Subcutaneous adipose tissue (tissue), 4 donors: ENCODE data around the gene COX4I2. TPM values are rescaled to one million over a fixed set of nuclear protein-coding genes. Genes with fewer than 3 reads are reported as not detected.

Experiments used
- CTCF ChIP-seq: fragments of 450-650 bp; IDR thresholded peaks from one replicate; pipeline ENCODE4 v1.5.1; 2016; ENCODE audit warnings: low read depth, mild to moderate bottlenecking, control low read depth, antibody characterized with exemption, moderate library complexity
- small RNA-seq: library from RNA; depleted of rRNA; stranded (forward); fragments of <200 nt; gene quantifications from one replicate; pipeline ENCODE3, GENCODE V24; 2016
- total RNA-seq, 4 donors: library from RNA; depleted of rRNA; stranded (reverse); fragments of >200 nt; gene quantifications; one replicate each; pipeline ENCODE4 v1.1.0, GENCODE V29; 2016

Gene COX4I2
- total RNA-seq, 4 donors from 2014 or later: 2.6 to 8.9 (median 5.5) TPM; not detected in 1

- no peak for TF ChIP-seq CTCF
Measured at GRCh38 chr20:31693402-31693801, 55.7 kb downstream of the COX4I2 start.

- no peak for TF ChIP-seq CTCF
Measured at GRCh38 chr20:31693987-31694661, 56.4 kb downstream of the COX4I2 start.

Small RNA genes within 50 kb of the gene (small RNA-seq; reads per million reads assigned to genes)
- gene MIR3193: not detected

Other genes starting within 250 kb of the COX4I2 start
- not detected for gene DEFB119, start 247.3 kb upstream of the COX4I2 start, total RNA-seq
- gene DEFB121, start 231.7 kb upstream of the COX4I2 start, total RNA-seq: not detected
- not detected for gene DEFB123, start 197.3 kb upstream of the COX4I2 start, total RNA-seq
- not detected for gene DEFB124, start 162.8 kb upstream of the COX4I2 start, total RNA-seq
- gene REM1, start 162.6 kb upstream of the COX4I2 start, total RNA-seq: 1 to 10 TPM; 1.4 to 5.3 (median 2.7) TPM
- 10 to 100 TPM; 48.2 to 99.6 (median 58.1) TPM for gene HM13, start 123.5 kb upstream of the COX4I2 start, total RNA-seq
- 100 to 1,000 TPM; 162 to 666 (median 229) TPM for gene ID1, start 32.6 kb upstream of the COX4I2 start, total RNA-seq
- 100 to 1,000 TPM in 2 of 4 donors, 10 to 100 TPM in 2; 89.0 to 112 (median 94.9) TPM for gene BCL2L1, start 85.0 kb downstream of the COX4I2 start, total RNA-seq
- 1 to 10 TPM in 3 of 4 donors, under 1 TPM in 1; 0.49 to 4.9 (median 2.9) TPM for gene TPX2, start 101.4 kb downstream of the COX4I2 start, total RNA-seq
- not detected for gene MYLK2, start 181.4 kb downstream of the COX4I2 start, total RNA-seq
- gene FOXS1, start 207.7 kb downstream of the COX4I2 start, total RNA-seq: not detected
- gene DUSP15, start 232.6 kb downstream of the COX4I2 start, total RNA-seq: 1 to 10 TPM in 1 of 4 donors, under 1 TPM in 1, not detected in 2; 0.49 to 1.2 TPM
- gene TTLL9, start 232.7 kb downstream of the COX4I2 start, total RNA-seq: under 1 TPM in 3 of 4 donors, not detected in 1; 0.38 to 0.66 (median 0.51) TPM